DOHH2 (cell line): Measurements from ENCODE around the gene PGP.

ENCODE experiments used
- H3F3A ChIP-seq: fragments of 200-600 bp; sonication (generic), shearing (Covaris generic); 2 replicates; pipeline ENCODE4 v1.6.0; 2016; ENCODE audit warnings: antibody characterized with exemption, mild to moderate bottlenecking; ENCODE audit not compliant: control insufficient read depth, insufficient read depth
- H3K27ac ChIP-seq: fragments of 200-600 bp; sonication (generic); 2 replicates; pipeline ENCODE4 v1.5.1; 2014; ENCODE audit warnings: low read depth, mild to moderate bottlenecking, low read length, moderate library complexity
- H3K27me3 ChIP-seq: fragments of 200-600 bp; sonication (generic); 2 replicates; pipeline ENCODE4 v1.6.1; 2014; ENCODE audit warnings: mild to moderate bottlenecking, low read length, mixed read lengths; ENCODE audit not compliant: control insufficient read depth
- H3K36me3 ChIP-seq: fragments of 200-600 bp; sonication (generic); 2 replicates; pipeline ENCODE4 v1.6.1; 2014; ENCODE audit warnings: mild to moderate bottlenecking, low read length, moderate library complexity, mixed read lengths; ENCODE audit not compliant: control insufficient read depth
- H3K4me1 ChIP-seq: fragments of 200-600 bp; sonication (generic); 2 replicates; pipeline ENCODE4 v1.6.1; 2014; ENCODE audit warnings: mild to moderate bottlenecking, low read length, mixed read lengths; ENCODE audit not compliant: control insufficient read depth
- H3K4me2 ChIP-seq: fragments of 200-600 bp; sonication (generic); 2 replicates; pipeline ENCODE4 v1.6.0; 2014; ENCODE audit warnings: mild to moderate bottlenecking, low read length, moderate library complexity
- H3K4me3 ChIP-seq: fragments of 200-600 bp; sonication (generic); 2 replicates; pipeline ENCODE4 v1.5.1; 2014; ENCODE audit warnings: mild to moderate bottlenecking, low read length, mixed read lengths
- H3K79me2 ChIP-seq: fragments of 200-600 bp; sonication (generic); 2 replicates; pipeline ENCODE4 v1.6.1; 2014; ENCODE audit warnings: mild to moderate bottlenecking, low read length, mixed read lengths; ENCODE audit not compliant: control insufficient read depth
- H3K9me2 ChIP-seq: fragments of 200-600 bp; sonication (generic); replicated peaks from 2 replicates; pipeline ENCODE4 v1.6.1; 2014; ENCODE audit warnings: mild to moderate bottlenecking, low read length, mixed read lengths; ENCODE audit not compliant: control insufficient read depth
- H3K9me3 ChIP-seq: fragments of 200-600 bp; sonication (generic); 2 replicates; pipeline ENCODE4 v1.6.1; 2014; ENCODE audit warnings: antibody characterized with exemption, low read length, mixed read lengths; ENCODE audit not compliant: control insufficient read depth, insufficient read depth
- H4K20me1 ChIP-seq: fragments of 200-600 bp; sonication (generic); 2 replicates; pipeline ENCODE4 v1.6.0; 2014; ENCODE audit warnings: low read depth, mild to moderate bottlenecking, antibody characterized with exemption, low read length, moderate library complexity; ENCODE audit not compliant: control insufficient read depth, insufficient read depth
- EZH2phosphoT487 ChIP-seq: fragments of 200-600 bp; sonication (generic); IDR thresholded peaks from 2 replicates; pipeline ENCODE4 v1.6.1; 2017; ENCODE audit warnings: borderline replicate concordance, mild to moderate bottlenecking, antibody characterized with exemption, low read length, moderate library complexity, mixed read lengths
- TF ChIP-seq, protein P1 (sequence below): fragments of 200-600 bp; sonication (generic); IDR thresholded peaks from one replicate; pipeline ENCODE4 v1.5.1; 2014; ENCODE audit warnings: antibody characterized with exemption, mild to moderate bottlenecking, low read depth, low read length; ENCODE audit not compliant: poor library complexity, severe bottlenecking

The PGP gene

GRCh38 chr16:2181952-2182351 is 32.7 kb downstream of the PGP start:
- H3K9me3 ChIP-seq = no peaks in the 10 kb centered on the region
- no peak overlapping the region for H3K4me2 ChIP-seq
- TF ChIP-seq, protein P1, sequence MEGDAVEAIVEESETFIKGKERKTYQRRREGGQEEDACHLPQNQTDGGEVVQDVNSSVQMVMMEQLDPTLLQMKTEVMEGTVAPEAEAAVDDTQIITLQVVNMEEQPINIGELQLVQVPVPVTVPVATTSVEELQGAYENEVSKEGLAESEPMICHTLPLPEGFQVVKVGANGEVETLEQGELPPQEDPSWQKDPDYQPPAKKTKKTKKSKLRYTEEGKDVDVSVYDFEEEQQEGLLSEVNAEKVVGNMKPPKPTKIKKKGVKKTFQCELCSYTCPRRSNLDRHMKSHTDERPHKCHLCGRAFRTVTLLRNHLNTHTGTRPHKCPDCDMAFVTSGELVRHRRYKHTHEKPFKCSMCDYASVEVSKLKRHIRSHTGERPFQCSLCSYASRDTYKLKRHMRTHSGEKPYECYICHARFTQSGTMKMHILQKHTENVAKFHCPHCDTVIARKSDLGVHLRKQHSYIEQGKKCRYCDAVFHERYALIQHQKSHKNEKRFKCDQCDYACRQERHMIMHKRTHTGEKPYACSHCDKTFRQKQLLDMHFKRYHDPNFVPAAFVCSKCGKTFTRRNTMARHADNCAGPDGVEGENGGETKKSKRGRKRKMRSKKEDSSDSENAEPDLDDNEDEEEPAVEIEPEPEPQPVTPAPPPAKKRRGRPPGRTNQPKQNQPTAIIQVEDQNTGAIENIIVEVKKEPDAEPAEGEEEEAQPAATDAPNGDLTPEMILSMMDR = no peak
- TF ChIP-seq EZH2phosphoT487 = no peak
- no peaks in the 10 kb centered on the region for H4K20me1 ChIP-seq
- no peaks in the 10 kb centered on the region for H3K79me2 ChIP-seq
- H3K9me2 ChIP-seq = no peaks in the 10 kb centered on the region
- H3F3A ChIP-seq = no peaks in the 10 kb centered on the region
- peaks cover 22% of the 10 kb centered on the region for H3K36me3 ChIP-seq
- no peak overlapping the region for H3K27ac ChIP-seq
- H3K4me1 ChIP-seq = 0 out of 2 replicates have a peak, but pooled peaks cover 2% of the 10 kb centered on the region
- no peaks in the 10 kb centered on the region for H3K27me3 ChIP-seq
- H3K4me3 ChIP-seq = no peak overlapping the region

DNA sequence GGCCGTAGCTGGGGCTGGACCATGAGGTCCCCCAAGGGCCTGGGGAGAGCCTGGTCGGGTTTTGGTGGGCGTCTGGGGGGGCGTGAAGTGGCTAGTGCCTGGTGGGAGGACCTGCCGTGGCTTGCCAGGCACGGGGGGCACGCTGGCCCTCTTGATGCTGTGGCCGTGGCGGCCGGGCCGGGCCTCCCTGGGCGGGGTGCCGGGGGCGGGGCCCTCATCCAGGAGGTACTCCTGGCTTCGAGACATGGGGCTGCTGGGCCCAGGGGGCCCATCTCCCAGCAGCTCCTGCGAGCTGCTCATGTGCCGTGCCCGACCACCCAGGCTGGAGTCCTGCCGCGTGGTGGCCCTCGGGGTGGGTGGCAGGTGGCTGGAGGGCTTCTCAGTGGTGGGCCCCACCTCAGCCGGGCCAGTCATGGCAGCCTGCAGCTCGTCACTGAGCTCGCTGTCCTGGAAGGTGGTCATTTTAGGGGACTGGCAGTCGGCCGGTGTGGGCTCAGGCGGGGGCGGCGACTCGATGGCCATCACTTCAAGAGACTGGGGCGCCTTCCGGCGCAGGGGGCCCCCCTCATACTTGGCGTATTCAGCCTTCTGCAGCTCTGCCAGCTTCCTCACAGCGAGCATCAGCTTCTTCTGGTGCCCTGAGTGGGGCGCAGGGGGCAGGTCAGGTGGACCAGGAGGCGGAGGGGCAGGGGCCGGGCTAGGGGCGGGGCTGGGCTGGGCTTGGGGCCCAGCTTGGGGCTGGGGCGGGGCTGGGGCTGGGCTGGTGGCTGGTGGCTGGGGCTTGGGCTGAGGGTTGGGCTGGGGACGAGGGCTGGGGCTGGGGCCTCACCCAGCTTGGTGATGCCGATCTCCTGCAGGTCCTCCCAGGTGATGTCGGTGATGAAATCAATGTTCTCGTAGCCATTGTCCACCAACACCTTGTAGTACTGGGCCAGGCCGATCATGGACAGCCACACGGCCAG is 33.4 kb downstream of the PGP start:
- no peaks in the 10 kb centered on the region for H3K27me3 ChIP-seq
- no peaks in the 10 kb centered on the region for H4K20me1 ChIP-seq
- no peaks in the 10 kb centered on the region for H3K9me2 ChIP-seq
- no peaks in the 10 kb centered on the region for H3K79me2 ChIP-seq
- H3K36me3 ChIP-seq = peaks cover 27% of the 10 kb centered on the region
- TF ChIP-seq EZH2phosphoT487 = no peak
- TF ChIP-seq, protein P1 = no peak
- H3K4me3 ChIP-seq = no peak overlapping the region
- H3K4me1 ChIP-seq = 0 out of 2 replicates have a peak, but pooled peaks cover 2% of the 10 kb centered on the region
- no peak overlapping the region for H3K27ac ChIP-seq
- H3K9me3 ChIP-seq = no peaks in the 10 kb centered on the region
- no peaks in the 10 kb centered on the region for H3F3A ChIP-seq
- no peak overlapping the region for H3K4me2 ChIP-seq

GRCh38 chr16:2180461-2180860 is 34.2 kb downstream of the PGP start:
- Histone ChIP-seq H3K27ac (no peak overlapping the region), H4K20me1 (no peaks in the 10 kb centered on the region), H3K36me3 (peaks cover 35% of the 10 kb centered on the region), H3K9me3 (no peaks in the 10 kb centered on the region), H3K9me2 (no peaks in the 10 kb centered on the region), H3K79me2 (no peaks in the 10 kb centered on the region), H3F3A (no peaks in the 10 kb centered on the region), H3K4me1 (0 out of 2 replicates have a peak, but pooled peaks cover 2% of the 10 kb centered on the region), H3K4me2 (no peak overlapping the region), H3K4me3 (no peak overlapping the region), H3K27me3 (no peaks in the 10 kb centered on the region)
- TF ChIP-seq, protein P1 = no peak
- no peak for TF ChIP-seq EZH2phosphoT487
